Stimulated activated CD8-positive, alpha-beta memory T cell treated with anti-CD3 and anti-CD28 coated beads, Interleukin-2, amount 100 ng/mL, for 48 hours (primary cell): ENCODE measurements around the gene KRTAP5-7.
"Not testable (repeated sequence)": the region's sequence is repeated elsewhere in the genome, so short reads cannot be mapped to it uniquely, and the experiment has no call there.

Experiments
- DNase-seq, 2 donors: peaks; one replicate each; pipeline ENCODE4 v3.0.0-alpha.2; 2020; ENCODE audit warnings: low read depth in 2 of 2

Gene KRTAP5-7

DNA sequence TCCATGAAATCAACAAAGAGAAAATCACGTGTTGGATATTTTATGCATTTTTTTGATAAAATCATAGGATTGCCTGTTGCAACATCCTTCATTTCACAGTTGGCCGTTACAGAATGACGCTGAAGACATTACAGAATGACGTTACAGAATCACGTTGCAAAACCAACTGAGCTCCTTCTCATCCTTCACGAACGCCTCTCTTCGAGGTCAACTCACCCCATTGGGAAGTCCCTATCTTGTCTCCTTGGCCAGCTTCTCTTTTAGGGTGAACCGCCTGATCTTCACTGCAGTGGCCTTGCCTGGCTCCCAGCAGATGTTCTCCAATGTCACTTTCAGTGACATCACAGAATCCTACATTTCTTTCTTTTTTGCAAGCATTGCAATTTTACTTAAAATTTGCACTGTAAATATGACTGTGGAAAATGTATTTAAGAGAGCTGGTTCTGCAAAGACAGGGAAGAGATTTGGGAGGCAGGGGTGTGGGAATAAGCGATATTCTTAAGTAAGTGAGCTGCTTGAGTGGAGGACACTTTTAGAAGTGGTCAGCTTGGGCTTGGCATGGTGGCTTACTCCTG lies 5.1 kb downstream of the KRTAP5-7 start:
- DNase-seq: no peak

DNA sequence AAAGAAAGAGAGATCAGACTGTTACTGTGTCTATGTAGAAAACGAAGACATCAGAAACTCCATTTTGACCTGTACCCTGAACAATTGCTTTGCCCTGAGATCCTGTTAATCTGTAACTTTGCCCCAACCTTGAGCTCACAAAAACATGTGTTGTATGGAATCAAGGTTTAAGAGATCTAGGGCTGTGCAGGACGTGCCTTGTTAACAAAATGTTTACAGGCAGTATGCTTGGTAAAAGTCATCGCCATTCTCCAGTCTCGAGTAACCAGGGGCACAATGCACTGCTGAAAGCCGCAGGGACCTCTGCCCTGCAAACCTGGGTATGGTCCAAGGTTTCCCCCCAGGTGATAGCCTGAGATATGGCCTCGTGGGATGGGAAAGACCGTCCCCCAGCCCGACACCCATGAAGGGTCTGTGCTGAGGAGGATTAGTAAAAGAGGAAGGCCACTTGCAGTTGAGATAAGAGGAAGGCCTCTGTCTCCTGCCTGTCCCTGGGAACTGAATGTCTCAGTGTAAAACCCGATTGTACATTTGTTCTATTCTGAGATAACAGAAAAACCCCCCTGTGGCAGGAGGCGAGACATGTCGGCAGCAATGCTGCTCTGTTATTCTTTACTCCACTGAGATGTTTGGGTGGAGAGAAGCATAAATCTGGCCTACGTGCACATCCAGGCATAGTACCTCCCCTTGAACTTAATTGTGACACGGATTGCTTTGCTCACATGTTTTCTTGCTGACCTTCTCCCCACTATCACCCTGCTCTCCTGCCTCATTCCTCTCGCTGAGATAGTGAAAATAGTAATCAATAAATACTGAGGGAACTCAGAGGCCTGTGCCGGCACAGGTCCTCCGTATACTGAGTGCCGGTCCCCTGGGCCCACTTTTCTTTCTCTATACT lies 7.9 kb downstream of the KRTAP5-7 start:
- DNase-seq: not testable (repeated sequence)

DNA sequence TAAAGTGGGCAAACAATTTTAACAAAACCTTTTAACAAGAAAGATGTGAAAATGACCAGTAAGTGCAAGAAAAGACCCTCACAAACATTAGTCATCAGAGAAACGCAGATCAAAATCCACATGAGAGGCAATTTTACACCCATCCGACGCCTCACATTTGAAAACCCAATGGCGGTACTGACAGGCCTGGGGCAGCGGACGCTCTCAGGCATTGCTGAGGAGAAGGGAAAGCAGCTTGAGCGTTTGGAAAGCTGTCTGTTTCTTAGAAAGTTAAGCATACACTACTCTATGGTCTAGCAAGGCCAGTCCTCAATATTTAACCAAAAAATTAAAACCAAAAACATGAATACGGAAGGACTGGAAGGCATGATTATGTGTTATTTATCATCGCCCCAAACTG lies 8.8 kb downstream of the KRTAP5-7 start:
- DNase-seq: no peak

DNA sequence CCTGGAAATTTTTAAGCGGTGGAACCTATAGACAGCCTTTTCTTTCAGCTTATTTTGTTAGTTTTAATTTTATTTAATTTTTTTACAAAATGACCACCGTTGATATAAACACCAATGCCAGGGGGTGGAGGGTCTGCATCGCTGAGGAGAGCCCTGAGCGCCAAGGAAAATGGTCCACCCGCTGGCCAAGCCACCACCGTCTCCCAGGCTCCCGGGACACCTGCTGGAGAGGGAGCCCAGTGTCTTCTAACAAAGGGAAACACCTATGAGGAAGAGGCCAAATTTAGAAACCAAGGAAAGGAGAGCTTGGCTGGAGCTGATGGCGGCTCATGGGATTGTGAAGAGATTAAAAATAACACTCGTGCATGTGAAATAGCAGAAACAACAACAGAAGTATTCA lies 10.5 kb downstream of the KRTAP5-7 start:
- no peak for DNase-seq

DNA sequence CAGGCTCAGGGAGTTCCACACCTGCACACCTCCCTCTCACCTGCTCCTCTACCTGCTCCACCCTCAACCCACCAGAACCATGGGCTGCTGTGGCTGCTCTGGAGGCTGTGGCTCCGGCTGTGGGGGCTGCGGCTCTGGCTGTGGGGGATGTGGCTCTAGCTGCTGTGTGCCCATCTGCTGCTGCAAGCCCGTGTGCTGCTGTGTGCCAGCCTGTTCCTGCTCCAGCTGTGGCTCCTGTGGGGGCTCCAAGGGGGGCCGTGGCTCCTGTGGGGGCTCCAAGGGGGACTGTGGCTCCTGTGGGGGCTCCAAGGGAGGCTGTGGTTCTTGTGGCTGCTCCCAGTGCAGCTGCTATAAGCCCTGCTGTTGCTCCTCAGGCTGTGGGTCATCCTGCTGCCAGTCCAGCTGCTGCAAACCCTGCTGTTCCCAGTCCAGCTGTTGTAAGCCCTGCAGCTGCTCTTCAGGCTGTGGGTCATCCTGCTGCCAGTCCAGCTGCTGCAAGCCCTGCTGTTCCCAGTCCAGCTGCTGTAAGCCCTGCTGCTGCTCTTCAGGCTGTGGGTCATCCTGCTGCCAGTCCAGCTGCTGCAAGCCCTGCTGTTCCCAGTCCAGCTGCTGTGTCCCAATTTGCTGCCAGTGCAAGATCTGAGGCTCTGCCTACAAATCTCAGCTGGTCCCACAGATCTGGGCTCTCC lies 11.1 kb downstream of the KRTAP5-7 start, which contains the start of gene KRTAP5-8:
TSS of gene KRTAP5-8 (plus strand) at position 49 of the 689 bp plus-strand sequence. CDS start at position 80, 31 bp downstream.
- not testable (repeated sequence) for DNase-seq

DNA sequence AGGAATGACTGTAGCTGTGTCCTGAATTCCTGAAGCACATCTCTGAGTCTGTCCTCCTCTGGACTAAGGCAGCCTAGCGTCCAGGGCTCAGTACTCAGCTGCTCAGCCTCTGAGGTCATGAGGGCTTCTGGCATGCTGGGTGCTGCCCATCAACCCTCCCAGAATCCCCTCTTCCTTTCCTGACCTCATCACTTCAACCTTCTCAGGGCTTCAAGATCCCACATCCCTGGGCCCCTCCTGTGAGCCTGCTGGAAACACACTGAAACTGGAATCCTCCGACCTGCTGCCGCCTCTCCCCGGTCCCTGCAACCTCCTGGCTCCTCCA lies 11.6 kb downstream of the KRTAP5-7 start:
- DNase-seq: no peak

DNA sequence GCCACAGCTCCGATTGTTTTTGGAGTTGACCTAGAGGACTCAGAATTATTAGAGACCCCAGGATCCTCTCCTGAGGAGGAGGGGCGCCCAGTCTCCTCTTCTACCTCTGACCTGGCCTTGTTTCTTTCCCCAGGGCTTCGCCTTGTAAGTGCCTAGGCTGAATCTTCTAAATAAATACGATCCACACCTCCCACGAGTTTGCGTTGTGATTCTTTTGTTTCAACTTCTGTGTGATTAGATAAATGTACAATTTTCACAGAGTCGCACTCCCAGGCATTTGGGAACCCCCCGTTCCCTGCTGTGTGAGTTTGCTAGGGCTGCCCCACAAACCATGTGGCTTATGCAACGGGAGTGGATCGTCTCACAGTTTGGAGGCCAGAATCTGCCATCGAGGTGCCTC lies 11.9 kb downstream of the KRTAP5-7 start:
- no peak for DNase-seq

DNA sequence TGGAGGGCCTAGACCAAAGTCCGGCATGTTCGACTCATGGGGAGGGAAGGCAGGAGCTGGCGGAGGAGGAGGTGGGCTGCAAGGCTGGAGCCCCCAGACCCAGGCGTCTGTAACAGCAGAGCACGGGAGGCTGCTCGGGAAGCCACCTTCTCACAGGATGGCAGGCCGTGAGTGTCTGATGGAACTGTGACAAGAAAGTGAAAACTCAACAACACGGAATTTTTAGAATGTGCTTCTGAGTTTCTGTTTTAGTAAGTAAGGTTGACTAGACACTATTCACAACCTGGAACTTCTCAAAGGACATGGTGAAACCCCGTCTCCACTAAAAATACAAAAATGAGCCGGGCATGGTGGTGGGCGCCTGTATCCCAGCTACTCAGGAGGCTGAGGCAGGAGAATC lies 12.9 kb downstream of the KRTAP5-7 start:
- DNase-seq: not testable (repeated sequence)

DNA sequence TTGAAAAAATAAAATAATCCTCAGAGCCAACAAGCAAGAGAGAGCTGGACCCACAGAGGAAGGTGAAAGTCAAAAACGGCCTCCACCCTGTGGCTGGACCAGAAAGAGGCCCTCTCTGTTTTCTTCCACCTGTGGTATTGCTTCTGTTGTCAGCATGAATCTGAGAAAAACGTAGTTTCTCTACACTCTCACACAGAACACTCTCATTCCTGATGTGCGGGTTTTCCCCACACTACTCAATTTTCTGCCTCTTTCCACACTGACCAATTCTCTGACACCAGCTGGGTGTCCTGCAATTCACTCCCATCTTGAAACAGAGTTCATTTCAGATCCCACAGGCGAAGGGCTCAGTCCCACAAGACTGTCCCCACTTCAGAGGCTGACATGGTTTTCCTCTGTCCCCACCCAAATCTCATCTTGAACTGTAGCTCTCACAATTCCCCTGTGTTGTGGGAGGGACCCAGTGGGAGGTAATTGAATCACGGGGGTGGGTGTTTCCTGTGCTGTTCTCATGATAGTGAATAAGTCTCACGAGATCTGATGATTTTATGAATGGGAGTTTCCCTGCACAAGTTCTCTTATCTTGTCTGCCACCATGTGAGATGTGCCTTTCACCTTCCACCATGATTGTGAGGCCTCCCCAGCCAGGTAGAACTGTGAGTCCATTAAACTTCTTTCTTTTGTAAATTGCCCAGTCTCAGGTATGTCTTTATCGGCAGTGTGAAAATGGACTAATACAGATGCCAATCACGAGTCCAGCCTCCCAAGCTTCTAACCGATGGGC lies 13.6 kb downstream of the KRTAP5-7 start:
- DNase-seq: not testable (repeated sequence)

DNA sequence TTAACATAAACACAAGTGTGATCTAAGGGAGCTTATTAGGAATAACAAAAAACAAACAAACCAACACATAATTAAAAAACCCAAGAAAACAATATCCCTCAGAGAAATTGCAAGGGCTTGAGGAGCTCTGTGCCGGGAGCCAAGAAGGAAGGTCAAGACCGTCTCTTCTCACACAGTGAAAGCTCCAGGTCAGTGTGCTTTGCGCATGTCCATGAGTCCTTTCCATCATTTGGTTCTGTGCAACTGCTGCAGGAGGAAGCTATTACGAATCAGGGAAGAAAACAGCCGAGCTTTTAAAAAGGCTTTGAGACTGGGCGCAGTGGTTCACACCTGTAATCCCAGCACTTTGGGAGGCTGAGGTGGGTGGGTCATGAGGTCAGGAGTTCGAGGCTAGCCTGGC lies 15.3 kb downstream of the KRTAP5-7 start:
- DNase-seq: no peak

DNA sequence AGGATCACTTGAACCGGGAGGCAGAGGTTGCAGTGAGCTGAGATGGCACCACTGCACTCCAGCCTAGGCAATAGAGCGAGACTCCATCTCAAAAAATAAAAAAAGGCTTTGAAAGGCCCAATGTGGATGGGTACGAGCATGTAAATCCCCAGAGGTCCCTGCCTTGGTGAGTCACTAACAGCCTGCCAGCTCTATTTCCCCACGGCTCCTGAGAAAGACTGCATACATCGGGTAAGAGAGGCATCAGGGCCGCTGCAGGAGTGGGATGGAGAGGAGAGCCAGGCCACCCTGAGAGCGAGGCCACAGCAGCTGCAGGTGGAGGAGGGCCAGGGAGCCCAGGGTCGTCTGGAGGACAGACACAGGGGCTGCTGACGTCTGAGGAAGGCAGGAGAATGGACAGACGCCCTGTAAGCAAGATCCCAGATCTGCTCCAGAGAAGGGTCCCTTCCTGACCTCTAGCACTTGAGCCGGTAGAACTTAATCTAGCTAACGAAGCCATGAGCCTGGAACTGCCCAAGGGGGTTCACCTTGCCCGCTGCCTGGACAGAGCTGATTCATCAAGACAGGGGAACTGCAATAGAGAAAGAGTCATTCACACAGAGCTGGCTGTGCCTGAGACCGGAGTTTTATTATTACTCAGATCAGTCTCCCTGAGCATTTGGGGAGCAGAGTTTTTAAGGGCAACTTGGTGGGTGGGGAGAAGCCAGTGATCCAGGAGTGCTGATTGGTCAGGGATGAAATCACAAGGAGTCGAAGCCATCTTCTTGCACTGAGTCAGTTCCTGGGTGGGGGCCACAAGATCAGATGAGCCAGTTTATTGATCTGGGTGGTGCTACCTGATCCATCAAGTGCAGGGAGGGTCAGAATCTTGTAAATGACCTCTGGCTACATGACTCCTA lies 16.1 kb downstream of the KRTAP5-7 start:
- no peak for DNase-seq

DNA sequence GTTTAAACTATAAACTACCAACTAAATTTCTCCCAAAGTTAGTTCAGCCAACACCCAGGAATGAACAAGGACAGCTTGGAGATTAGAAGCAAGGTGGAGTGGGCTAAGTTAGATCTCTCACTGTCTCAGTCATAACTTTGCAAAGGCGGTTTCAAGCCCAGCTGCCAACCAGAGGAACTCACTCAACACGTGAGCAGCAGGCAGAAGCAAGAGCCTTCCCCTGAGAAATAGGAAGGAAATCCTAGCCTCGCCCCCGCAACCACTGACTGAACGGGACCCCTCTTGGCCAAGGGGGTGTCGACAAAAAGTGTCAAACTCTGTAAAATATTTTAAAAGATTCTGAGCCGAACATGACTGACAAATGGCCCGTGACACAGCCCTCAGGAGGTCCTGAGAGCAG lies 16.8 kb downstream of the KRTAP5-7 start:
- DNase-seq: no peak

DNA sequence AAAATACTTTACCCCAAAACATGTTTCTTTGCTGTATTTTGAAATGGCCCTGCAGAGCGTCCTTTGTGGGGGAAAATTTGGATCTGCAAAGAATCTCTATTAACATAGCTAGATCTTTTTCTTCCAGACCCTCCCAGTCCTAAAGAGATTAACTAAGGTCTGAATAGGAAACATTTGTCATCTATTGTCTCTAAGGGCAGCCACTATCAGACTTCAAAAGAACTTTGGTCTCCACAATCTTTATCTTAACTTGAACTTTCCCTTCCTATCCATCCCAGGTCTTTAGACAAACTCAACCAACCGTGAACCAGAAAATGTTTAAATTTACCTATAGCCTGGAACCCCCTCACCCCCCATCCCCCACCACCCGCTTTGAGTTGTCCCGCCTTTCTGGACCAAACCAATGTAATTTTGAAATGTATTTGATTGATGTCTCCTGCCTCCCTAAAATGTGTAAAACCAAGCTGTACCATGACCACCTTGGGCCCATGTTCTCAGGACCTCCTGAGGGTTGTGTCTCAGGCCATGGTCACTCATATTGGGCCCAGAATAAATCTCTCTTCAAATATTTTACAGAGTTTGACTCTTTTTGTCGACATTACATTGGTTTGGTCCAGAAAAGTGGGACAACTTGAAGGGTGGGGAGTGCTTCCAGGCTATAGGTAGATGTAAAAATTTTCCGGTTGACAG lies 17.6 kb downstream of the KRTAP5-7 start:
- no peak for DNase-seq

DNA sequence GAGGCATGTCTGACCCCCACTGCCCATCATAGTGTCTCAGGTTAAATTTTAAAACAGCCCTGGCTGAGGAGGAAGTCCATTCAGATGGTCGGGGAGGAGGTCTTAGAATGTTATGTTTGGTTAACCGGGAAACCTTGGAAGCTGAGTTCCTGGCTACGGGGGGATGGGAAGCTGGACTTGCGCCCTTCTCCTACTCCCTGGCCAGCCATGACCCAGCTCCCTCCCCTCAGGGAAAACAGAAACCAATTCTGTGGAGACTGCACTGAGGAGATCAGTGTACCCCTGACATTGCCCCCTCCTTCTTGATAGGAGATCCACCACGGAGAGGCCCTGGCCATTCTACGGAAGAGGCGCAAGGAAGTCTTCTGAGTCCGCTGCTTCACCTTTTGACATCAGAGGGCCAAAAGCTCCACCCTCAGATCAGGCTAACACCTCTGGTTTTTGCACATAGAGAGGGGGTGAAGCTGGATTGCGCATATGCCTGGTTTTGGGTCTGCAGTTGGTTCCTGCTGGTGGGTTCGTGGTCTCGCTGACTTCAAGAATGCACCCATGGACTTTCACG lies 18.4 kb downstream of the KRTAP5-7 start:
- no peak for DNase-seq

DNA sequence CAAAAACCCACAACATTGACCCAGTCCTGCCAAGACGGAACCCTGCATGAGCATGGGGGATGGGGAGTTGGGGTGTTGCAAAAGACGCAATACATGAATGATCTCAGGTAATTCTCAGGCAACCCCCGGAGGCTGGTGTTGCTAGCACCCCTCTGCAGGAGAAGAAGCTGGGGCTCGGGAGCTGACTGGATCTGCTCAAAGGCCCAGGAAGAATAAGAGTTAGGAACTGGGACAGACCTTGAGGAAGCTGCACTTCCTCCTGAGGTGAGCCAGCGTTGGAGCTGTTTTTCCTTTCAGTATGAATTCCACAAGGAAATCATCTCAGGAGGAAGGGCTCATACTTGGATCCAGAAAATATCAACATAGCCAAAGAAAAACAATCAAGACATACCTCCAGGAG lies 21.1 kb downstream of the KRTAP5-7 start, which contains the start of gene KRTAP5-9:
TSS of gene KRTAP5-9 (plus strand) at position 301 of the 400 bp plus-strand sequence. CDS start 238 bp downstream, outside the sequence.
- no peak for DNase-seq

DNA sequence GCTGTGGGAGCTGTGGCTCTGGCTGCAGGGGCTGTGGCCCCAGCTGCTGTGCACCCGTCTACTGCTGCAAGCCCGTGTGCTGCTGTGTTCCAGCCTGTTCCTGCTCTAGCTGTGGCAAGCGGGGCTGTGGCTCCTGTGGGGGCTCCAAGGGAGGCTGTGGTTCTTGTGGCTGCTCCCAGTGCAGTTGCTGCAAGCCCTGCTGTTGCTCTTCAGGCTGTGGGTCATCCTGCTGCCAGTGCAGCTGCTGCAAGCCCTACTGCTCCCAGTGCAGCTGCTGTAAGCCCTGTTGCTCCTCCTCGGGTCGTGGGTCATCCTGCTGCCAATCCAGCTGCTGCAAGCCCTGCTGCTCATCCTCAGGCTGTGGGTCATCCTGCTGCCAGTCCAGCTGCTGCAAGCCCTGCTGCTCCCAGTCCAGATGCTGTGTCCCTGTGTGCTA lies 21.7 kb downstream of the KRTAP5-7 start:
- DNase-seq: no peak

DNA sequence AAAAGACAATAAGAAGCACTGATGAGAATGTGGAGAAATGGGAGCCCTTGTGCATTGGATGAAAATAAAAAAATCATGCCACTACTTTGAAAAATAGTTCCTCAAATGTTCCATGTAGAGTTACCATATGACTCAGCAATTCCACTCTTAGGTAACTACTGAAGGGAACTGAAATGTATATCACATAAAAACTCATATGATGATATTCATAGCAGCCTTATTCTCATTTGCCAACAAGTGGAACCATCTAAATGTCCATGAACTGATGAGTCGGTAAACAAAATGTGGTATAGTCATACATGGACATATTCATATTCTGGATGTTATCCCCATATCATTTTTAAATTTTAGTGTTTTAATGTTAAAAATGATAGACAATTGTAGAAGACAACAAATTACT lies 24.6 kb downstream of the KRTAP5-7 start:
- no peak for DNase-seq

DNA sequence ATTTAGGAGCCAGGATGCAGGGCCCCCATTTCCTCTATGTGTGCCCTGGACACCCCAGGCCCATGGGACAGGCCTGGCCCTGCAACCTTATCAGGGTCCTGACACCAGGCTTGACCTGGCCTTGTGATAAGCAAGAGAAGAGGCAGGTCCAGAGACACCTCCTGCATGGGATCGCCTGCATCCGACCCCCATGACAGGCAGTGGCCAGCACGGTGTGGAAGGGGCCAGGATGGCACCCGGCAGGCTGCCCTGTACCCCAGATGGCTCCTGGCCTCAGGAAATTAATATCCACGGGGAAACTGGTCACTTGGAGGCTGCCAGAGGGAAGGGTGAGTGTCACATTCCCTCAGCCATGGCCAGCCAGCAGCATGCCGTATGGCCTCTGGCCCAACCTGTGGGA lies 27.9 kb downstream of the KRTAP5-7 start:
- DNase-seq: no peak

DNA sequence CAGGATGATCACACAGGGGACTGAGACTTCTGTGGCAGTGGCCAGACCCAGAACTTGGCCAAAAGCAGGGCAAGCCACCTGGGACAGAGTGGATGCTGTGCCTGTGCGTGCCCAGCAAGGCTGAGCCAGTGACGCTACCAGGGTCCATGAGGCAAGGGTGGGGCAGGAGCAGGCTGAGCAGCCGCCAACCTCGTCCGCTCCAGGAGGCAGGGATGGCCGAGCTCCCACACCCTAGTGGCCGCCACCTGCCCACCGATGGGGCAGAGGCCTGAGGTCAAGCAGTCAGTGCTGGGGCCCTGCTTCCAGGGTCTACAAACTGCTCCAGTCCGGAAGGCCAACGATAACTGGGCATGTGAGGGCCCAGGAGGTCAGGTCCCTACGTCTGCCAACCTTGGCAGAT lies 28.4 kb downstream of the KRTAP5-7 start:
- no peak for DNase-seq

DNA sequence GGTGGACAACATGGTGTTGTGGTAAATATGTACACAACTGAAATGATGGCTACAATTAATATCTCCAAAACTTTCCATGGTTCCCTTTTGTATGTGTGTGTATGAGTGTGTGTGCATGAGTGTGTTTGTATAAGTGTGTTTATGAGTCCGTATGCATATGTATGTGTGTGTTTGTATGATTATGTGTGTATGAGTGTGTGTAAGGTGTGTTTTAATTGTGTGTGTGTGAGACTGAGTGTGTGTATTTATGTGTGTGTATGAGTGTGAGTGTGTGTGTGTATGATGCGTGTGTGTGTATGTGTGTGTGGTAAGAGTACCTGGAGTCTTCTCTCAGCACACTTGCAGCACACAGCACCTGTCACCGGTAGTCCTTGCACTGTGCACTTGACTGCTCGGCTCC lies 29.0 kb downstream of the KRTAP5-7 start:
- no peak for DNase-seq
